Coronary artery (tissue), 2 donors: ENCODE measurements around the gene AVPR1B.
"Not testable (repeated sequence)": the region's sequence is repeated elsewhere in the genome, so short reads cannot be mapped to it uniquely, and the experiment has no call there.

Experiments used
- DNase-seq: peaks from one replicate; pipeline ENCODE4 v3.0.0-alpha.2; 2017; ENCODE audit warnings: low spot score
- H3K27ac ChIP-seq, 2 donors: fragments of 200-600 bp; sonication (generic); one replicate each; pipeline ENCODE4 v1.5.1; 2016 to 2019
- H3K4me3 ChIP-seq: fragments of 200-600 bp; sonication (generic); 2 replicates; pipeline ENCODE4 v1.5.1; 2016; ENCODE audit warnings: mild to moderate bottlenecking, moderate library complexity
- CTCF ChIP-seq: fragments of 200-600 bp; sonication (generic); IDR thresholded peaks from one replicate; pipeline ENCODE4 v1.5.1; 2019; ENCODE audit warnings: antibody characterized with exemption

AVPR1B gene

GRCh38 chr1:206068314-206068713 is 48.9 kb downstream of the AVPR1B start:
- TF ChIP-seq CTCF, result no peak
- H3K27ac ChIP-seq, result no peak overlapping the region
- DNase-seq, result no peak
- H3K4me3 ChIP-seq, result no peak overlapping the region

- Histone ChIP-seq H3K4me3 (no peak overlapping the region), H3K27ac (no peak overlapping the region)
- TF ChIP-seq CTCF, result no peak
- DNase-seq, result no peak
Observed at GRCh38 chr1:206067486-206068227, 49.5 kb downstream of the AVPR1B start.

GRCh38 chr1:206066479-206067171 is 50.6 kb downstream of the AVPR1B start:
- TF ChIP-seq CTCF, result no peak
- H3K27ac ChIP-seq, result no peak overlapping the region
- H3K4me3 ChIP-seq, result no peak overlapping the region
- DNase-seq, result no peak

GRCh38 chr1:206065547-206066145 is 51.5 kb downstream of the AVPR1B start:
- TF ChIP-seq CTCF, result no peak
- Histone ChIP-seq H3K4me3 (no peak overlapping the region), H3K27ac (no peak overlapping the region)
- no peak for DNase-seq

GRCh38 chr1:206064501-206064900 is 52.7 kb downstream of the AVPR1B start:
- H3K27ac ChIP-seq, H3K4me3 ChIP-seq, DNase-seq: not testable (repeated sequence)

- not testable (repeated sequence) for H3K4me3 ChIP-seq, DNase-seq, H3K27ac ChIP-seq
Observed at GRCh38 chr1:206064001-206064400, 53.2 kb downstream of the AVPR1B start.

- Histone ChIP-seq H3K27ac (no peak overlapping the region), H3K4me3 (no peak overlapping the region)
- no peak for DNase-seq
- no peak for TF ChIP-seq CTCF
Observed at GRCh38 chr1:206062464-206062863, 54.7 kb downstream of the AVPR1B start.

GRCh38 chr1:206060844-206061243 is 56.3 kb downstream of the AVPR1B start:
- DNase-seq, result no peak
- no peak for TF ChIP-seq CTCF
- Histone ChIP-seq H3K27ac (no peak overlapping the region), H3K4me3 (no peak overlapping the region)
